ENCODE measurements around the gene NEDD8.
A peak's percentile ranks its signal among the peaks of the same experiment; 100 is the strongest.

Gene NEDD8

GRCh38 chr14:24177891-24178290 is 54.3 kb downstream of the NEDD8 start:
- ATAC-seq (ENCODE audit: insufficient read depth, low read depth) (no peak), DNase-seq (no peak)
- H3K79me2 ChIP-seq (ENCODE audit: insufficient read depth, low read length) = no peaks in the 10 kb centered on the region
- H3K9me3 ChIP-seq (ENCODE audit: insufficient read depth, low read length, severe bottlenecking) = no peaks in the 10 kb centered on the region
- no peaks in the 10 kb centered on the region for H3K27me3 ChIP-seq (ENCODE audit: insufficient read depth, low read length, poor library complexity)
- no peak overlapping the region for H2AFZ ChIP-seq (ENCODE audit: low read depth, low read length)
- H4K20me1 ChIP-seq (ENCODE audit: insufficient read depth, low read length) = peaks cover 11% of the 10 kb centered on the region; the same call in 1 of the 2 replicates
- H3K27ac ChIP-seq (ENCODE audit: low read length) = no peak overlapping the region
- peaks cover 46% of the 10 kb centered on the region for H3K36me3 ChIP-seq (ENCODE audit: insufficient read depth, low read length)
- no peaks in the 10 kb centered on the region for H3K4me1 ChIP-seq (ENCODE audit: insufficient read depth, low read length)
- H3K4me2 ChIP-seq (ENCODE audit: insufficient read depth, low read length) = no peak overlapping the region
- no peak overlapping the region for H3K9ac ChIP-seq (ENCODE audit: low read depth, low read length)
- no peak for TF ChIP-seq EZH2 (IDR thresholded peaks at IDR 0.05; ENCODE audit: borderline replicate concordance, low read depth, low read length, severe bottlenecking)
- no peak for TF ChIP-seq CTCF (IDR thresholded peaks at IDR 0.05; ENCODE audit: borderline replicate concordance, extremely low read depth, low read length, poor library complexity, severe bottlenecking)
- no peak overlapping the region for H3K4me3 ChIP-seq (ENCODE audit: low read depth in 1 of 2, low read length in 2 of 2)

- Histone ChIP-seq H3K9ac (ENCODE audit: low read depth, low read length) (no peak overlapping the region), H3K27me3 (ENCODE audit: insufficient read depth, low read length, poor library complexity) (no peaks in the 10 kb centered on the region), H3K9me3 (ENCODE audit: insufficient read depth, low read length, severe bottlenecking) (no peaks in the 10 kb centered on the region), H3K4me1 (ENCODE audit: insufficient read depth, low read length) (no peaks in the 10 kb centered on the region), H2AFZ (ENCODE audit: low read depth, low read length) (no peak overlapping the region), H3K36me3 (ENCODE audit: insufficient read depth, low read length) (peaks cover 40% of the 10 kb centered on the region), H4K20me1 (ENCODE audit: insufficient read depth, low read length) (peaks cover 10% of the 10 kb centered on the region; the same call in 1 of the 2 replicates), H3K79me2 (ENCODE audit: insufficient read depth, low read length) (no peaks in the 10 kb centered on the region), H3K4me3 (ENCODE audit: low read depth in 1 of 2, low read length in 2 of 2) (no peak overlapping the region), H3K4me2 (ENCODE audit: insufficient read depth, low read length) (no peak overlapping the region), H3K27ac (ENCODE audit: low read length) (no peak overlapping the region)
- no peak for TF ChIP-seq EZH2 (IDR thresholded peaks at IDR 0.05; ENCODE audit: borderline replicate concordance, low read depth, low read length, severe bottlenecking)
- no peak for ATAC-seq (ENCODE audit: insufficient read depth, low read depth)
- no peak for DNase-seq
These were observed 54.9 kb downstream of the NEDD8 start for GRCh38 chr14:24177041-24177825.

- H3K4me2 ChIP-seq (ENCODE audit: insufficient read depth, low read length) = no peak overlapping the region
- TF ChIP-seq CTCF (IDR thresholded peaks at IDR 0.05; ENCODE audit: borderline replicate concordance, extremely low read depth, low read length, poor library complexity, severe bottlenecking) (no peak), EZH2 (IDR thresholded peaks at IDR 0.05; ENCODE audit: borderline replicate concordance, low read depth, low read length, severe bottlenecking) (no peak)
- no peaks in the 10 kb centered on the region for H3K9me3 ChIP-seq (ENCODE audit: insufficient read depth, low read length, severe bottlenecking)
- no peak overlapping the region for H3K4me3 ChIP-seq (ENCODE audit: low read depth in 1 of 2, low read length in 2 of 2)
- peaks cover 10% of the 10 kb centered on the region; the same call in 1 of the 2 replicates for H4K20me1 ChIP-seq (ENCODE audit: insufficient read depth, low read length)
- ATAC-seq (ENCODE audit: insufficient read depth, low read depth) = no peak
- no peak overlapping the region for H3K27ac ChIP-seq (ENCODE audit: low read length)
- no peaks in the 10 kb centered on the region for H3K4me1 ChIP-seq (ENCODE audit: insufficient read depth, low read length)
- no peak overlapping the region for H3K9ac ChIP-seq (ENCODE audit: low read depth, low read length)
- no peak overlapping the region for H2AFZ ChIP-seq (ENCODE audit: low read depth, low read length)
- no peaks in the 10 kb centered on the region for H3K27me3 ChIP-seq (ENCODE audit: insufficient read depth, low read length, poor library complexity)
- peaks cover 34% of the 10 kb centered on the region for H3K36me3 ChIP-seq (ENCODE audit: insufficient read depth, low read length)
- DNase-seq = no peak
- no peaks in the 10 kb centered on the region for H3K79me2 ChIP-seq (ENCODE audit: insufficient read depth, low read length)
These were observed 55.6 kb downstream of the NEDD8 start for GRCh38 chr14:24176599-24176998.

- Histone ChIP-seq H4K20me1 (ENCODE audit: insufficient read depth, low read length) (no peaks in the 10 kb centered on the region), H2AFZ (ENCODE audit: low read depth, low read length) (no peak overlapping the region), H3K9ac (ENCODE audit: low read depth, low read length) (no peak overlapping the region), H3K4me1 (ENCODE audit: insufficient read depth, low read length) (no peaks in the 10 kb centered on the region), H3K36me3 (ENCODE audit: insufficient read depth, low read length) (no peaks in the 10 kb centered on the region), H3K27me3 (ENCODE audit: insufficient read depth, low read length, poor library complexity) (no peaks in the 10 kb centered on the region), H3K9me3 (ENCODE audit: insufficient read depth, low read length, severe bottlenecking) (no peaks in the 10 kb centered on the region), H3K27ac (ENCODE audit: low read length) (no peak overlapping the region), H3K4me2 (ENCODE audit: insufficient read depth, low read length) (no peak overlapping the region), H3K79me2 (ENCODE audit: insufficient read depth, low read length) (no peaks in the 10 kb centered on the region), H3K4me3 (ENCODE audit: low read depth in 1 of 2, low read length in 2 of 2) (no peak overlapping the region)
- TF ChIP-seq EZH2 (IDR thresholded peaks at IDR 0.05; ENCODE audit: borderline replicate concordance, low read depth, low read length, severe bottlenecking) (no peak), CTCF (IDR thresholded peaks at IDR 0.05; ENCODE audit: borderline replicate concordance, extremely low read depth, low read length, poor library complexity, severe bottlenecking) (no peak)
- peak; percentile 25 for DNase-seq
- ATAC-seq (ENCODE audit: insufficient read depth, low read depth) = peak; percentile 23; the same call in 2 of the 3 replicates
These were observed 59.3 kb downstream of the NEDD8 start for GRCh38 chr14:24172871-24173281.
